ENCODE results near the gene ATXN7L3.

ATXN7L3 gene

GRCh38 chr17:44214896-44215295, 15.2 kb upstream of the ATXN7L3 start:
- H3K4me3 ChIP-seq (ENCODE audit: insufficient read depth, low read length, poor library complexity, severe bottlenecking), result no peak overlapping the region

GRCh38 chr17:44214230-44214494, 14.5 kb upstream of the ATXN7L3 start:
- Histone ChIP-seq H3K9me3 (ENCODE audit: insufficient read depth, low read length) (no peaks in the 10 kb centered on the region), H3K9ac (ENCODE audit: low read length) (no peak overlapping the region), H3K27ac (ENCODE audit: low read depth, low read length) (no peak overlapping the region), H3K36me3 (ENCODE audit: low read length) (peaks cover 16% of the 10 kb centered on the region), H3F3A (ENCODE audit: insufficient read depth) (peaks cover 21% of the 10 kb centered on the region; the same call in 1 of the 2 replicates), H4K20me1 (ENCODE audit: low read depth, low read length) (no peaks in the 10 kb centered on the region), H3K27me3 (ENCODE audit: low read length) (no peaks in the 10 kb centered on the region), H2AFZ (ENCODE audit: low read depth, low read length, severe bottlenecking) (no peak overlapping the region), H3K9me2 (replicated peaks; ENCODE audit: insufficient read depth, low read length) (no peaks in the 10 kb centered on the region), H3K79me2 (ENCODE audit: insufficient read depth, low read length) (peaks cover 32% of the 10 kb centered on the region), H3K4me2 (ENCODE audit: low read depth, low read length, poor library complexity, severe bottlenecking) (no peak overlapping the region), H3K4me3 (ENCODE audit: insufficient read depth, low read length, poor library complexity, severe bottlenecking) (no peak overlapping the region)
- no peak for TF ChIP-seq EZH2phosphoT487 (conservative IDR thresholded peaks at IDR 0.05; ENCODE audit: low read length)
- TF ChIP-seq CTCF (IDR thresholded peaks at IDR 0.05; ENCODE audit: insufficient read depth, low read length, poor library complexity, severe bottlenecking), result no peak

More at GRCh38 chr17:44214896-44215295, 15.2 kb upstream of the ATXN7L3 start:
- TF ChIP-seq EZH2phosphoT487 (conservative IDR thresholded peaks at IDR 0.05; ENCODE audit: low read length), result no peak
- TF ChIP-seq CTCF (IDR thresholded peaks at IDR 0.05; ENCODE audit: insufficient read depth, low read length, poor library complexity, severe bottlenecking), result no peak
- Histone ChIP-seq H3K27ac (ENCODE audit: low read depth, low read length) (no peak overlapping the region), H2AFZ (ENCODE audit: low read depth, low read length, severe bottlenecking) (no peak overlapping the region), H3F3A (ENCODE audit: insufficient read depth) (peaks cover 21% of the 10 kb centered on the region; the same call in 1 of the 2 replicates), H4K20me1 (ENCODE audit: low read depth, low read length) (no peaks in the 10 kb centered on the region), H3K4me2 (ENCODE audit: low read depth, low read length, poor library complexity, severe bottlenecking) (no peak overlapping the region), H3K79me2 (ENCODE audit: insufficient read depth, low read length) (peaks cover 28% of the 10 kb centered on the region), H3K36me3 (ENCODE audit: low read length) (peaks cover 11% of the 10 kb centered on the region), H3K9ac (ENCODE audit: low read length) (no peak overlapping the region), H3K9me3 (ENCODE audit: insufficient read depth, low read length) (no peaks in the 10 kb centered on the region), H3K27me3 (ENCODE audit: low read length) (no peaks in the 10 kb centered on the region), H3K9me2 (replicated peaks; ENCODE audit: insufficient read depth, low read length) (no peaks in the 10 kb centered on the region)

GRCh38 chr17:44213403-44214229, 13.9 kb upstream of the ATXN7L3 start:
- Histone ChIP-seq H4K20me1 (ENCODE audit: low read depth, low read length) (no peaks in the 10 kb centered on the region), H3K36me3 (ENCODE audit: low read length) (peaks cover 18% of the 10 kb centered on the region), H3K27ac (ENCODE audit: low read depth, low read length) (no peak overlapping the region)

More at GRCh38 chr17:44213403-44214229, 13.9 kb upstream of the ATXN7L3 start:
- H3K9ac ChIP-seq (ENCODE audit: low read length), result no peak overlapping the region
- H2AFZ ChIP-seq (ENCODE audit: low read depth, low read length, severe bottlenecking), result no peak overlapping the region
- H3K27me3 ChIP-seq (ENCODE audit: low read length), result no peaks in the 10 kb centered on the region
- H3K4me3 ChIP-seq (ENCODE audit: insufficient read depth, low read length, poor library complexity, severe bottlenecking), result no peak overlapping the region
- no peaks in the 10 kb centered on the region for H3K9me3 ChIP-seq (ENCODE audit: insufficient read depth, low read length)
- no peaks in the 10 kb centered on the region for H3K9me2 ChIP-seq (replicated peaks; ENCODE audit: insufficient read depth, low read length)
- H3K4me2 ChIP-seq (ENCODE audit: low read depth, low read length, poor library complexity, severe bottlenecking), result no peak overlapping the region
- H3K79me2 ChIP-seq (ENCODE audit: insufficient read depth, low read length), result peaks cover 32% of the 10 kb centered on the region
- TF ChIP-seq CTCF (IDR thresholded peaks at IDR 0.05; ENCODE audit: insufficient read depth, low read length, poor library complexity, severe bottlenecking) (no peak), EZH2phosphoT487 (conservative IDR thresholded peaks at IDR 0.05; ENCODE audit: low read length) (no peak)
- peaks cover 21% of the 10 kb centered on the region; the same call in 1 of the 2 replicates for H3F3A ChIP-seq (ENCODE audit: insufficient read depth)
